Body of pancreas (tissue), 4 donors: ENCODE results near the gene RNF11.

Experiments
- POLR2A ChIP-seq, 3 donors: fragments of 450-650 bp; IDR thresholded peaks; one replicate each; pipeline ENCODE4 v1.6.1; 2016; ENCODE audit warnings: antibody characterized with exemption in 3 of 3, mild to moderate bottlenecking in 2 of 3
- TF ChIP-seq, protein P1 (sequence below), 7 experiments: fragments of 450-650 bp in 4 of 7; fragments of 200-600 bp in 3 of 7; sonication (generic) in 3 of 7; IDR thresholded peaks; one replicate each; pipeline ENCODE4 v1.5.1; 2016 to 2019; ENCODE audit warnings: antibody characterized with exemption in 7 of 7

DNA sequence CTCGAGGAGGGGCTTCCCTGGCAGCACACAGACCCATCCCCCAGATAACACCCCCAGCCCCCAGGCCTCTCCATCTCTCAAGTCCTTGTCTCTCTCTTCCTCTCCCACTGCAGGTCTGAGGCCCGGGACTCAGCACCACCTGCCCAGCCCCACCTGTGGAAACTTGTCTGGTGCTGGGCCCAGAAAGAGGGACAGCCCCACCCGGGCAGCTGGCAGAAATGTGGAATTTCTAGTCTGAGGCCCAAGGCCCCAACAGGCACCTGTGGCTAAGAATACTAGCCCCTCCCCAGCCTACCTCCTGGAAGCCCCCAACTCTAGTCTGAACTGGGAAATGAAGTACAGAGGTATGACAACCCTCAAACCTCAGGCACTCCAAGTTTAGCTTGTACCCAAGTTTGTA is 78.9 kb downstream of the RNF11 start:
- TF ChIP-seq, protein P1, sequence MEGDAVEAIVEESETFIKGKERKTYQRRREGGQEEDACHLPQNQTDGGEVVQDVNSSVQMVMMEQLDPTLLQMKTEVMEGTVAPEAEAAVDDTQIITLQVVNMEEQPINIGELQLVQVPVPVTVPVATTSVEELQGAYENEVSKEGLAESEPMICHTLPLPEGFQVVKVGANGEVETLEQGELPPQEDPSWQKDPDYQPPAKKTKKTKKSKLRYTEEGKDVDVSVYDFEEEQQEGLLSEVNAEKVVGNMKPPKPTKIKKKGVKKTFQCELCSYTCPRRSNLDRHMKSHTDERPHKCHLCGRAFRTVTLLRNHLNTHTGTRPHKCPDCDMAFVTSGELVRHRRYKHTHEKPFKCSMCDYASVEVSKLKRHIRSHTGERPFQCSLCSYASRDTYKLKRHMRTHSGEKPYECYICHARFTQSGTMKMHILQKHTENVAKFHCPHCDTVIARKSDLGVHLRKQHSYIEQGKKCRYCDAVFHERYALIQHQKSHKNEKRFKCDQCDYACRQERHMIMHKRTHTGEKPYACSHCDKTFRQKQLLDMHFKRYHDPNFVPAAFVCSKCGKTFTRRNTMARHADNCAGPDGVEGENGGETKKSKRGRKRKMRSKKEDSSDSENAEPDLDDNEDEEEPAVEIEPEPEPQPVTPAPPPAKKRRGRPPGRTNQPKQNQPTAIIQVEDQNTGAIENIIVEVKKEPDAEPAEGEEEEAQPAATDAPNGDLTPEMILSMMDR (IDR thresholded peaks at IDR 0.05): no peak
- TF ChIP-seq POLR2A (IDR thresholded peaks at IDR 0.05): no peak
